NB4 (cell line): ENCODE results near the gene RTN3.

Source experiments
- MAX ChIP-seq: IDR thresholded peaks from 2 replicates; pipeline ENCODE4 v1.6.1; 2011; ENCODE audit warnings: low read depth, low read length
- MYC ChIP-seq: IDR thresholded peaks from 2 replicates; pipeline ENCODE4 v1.6.1; 2011; ENCODE audit warnings: low read depth, low read length
- POLR2A ChIP-seq: IDR thresholded peaks from 2 replicates; pipeline ENCODE4 v1.6.1; 2011; ENCODE audit warnings: mild to moderate bottlenecking; ENCODE audit not compliant: insufficient read length; ENCODE audit errors: extremely low read depth
- TF ChIP-seq, protein P1 (sequence below): IDR thresholded peaks from one replicate; pipeline ENCODE4 v1.5.1; 2012; ENCODE audit warnings: low read depth, low read length

GRCh38 chr11:63767267-63767564 lies 85.9 kb downstream of the RTN3 start:
- TF ChIP-seq, protein P1, sequence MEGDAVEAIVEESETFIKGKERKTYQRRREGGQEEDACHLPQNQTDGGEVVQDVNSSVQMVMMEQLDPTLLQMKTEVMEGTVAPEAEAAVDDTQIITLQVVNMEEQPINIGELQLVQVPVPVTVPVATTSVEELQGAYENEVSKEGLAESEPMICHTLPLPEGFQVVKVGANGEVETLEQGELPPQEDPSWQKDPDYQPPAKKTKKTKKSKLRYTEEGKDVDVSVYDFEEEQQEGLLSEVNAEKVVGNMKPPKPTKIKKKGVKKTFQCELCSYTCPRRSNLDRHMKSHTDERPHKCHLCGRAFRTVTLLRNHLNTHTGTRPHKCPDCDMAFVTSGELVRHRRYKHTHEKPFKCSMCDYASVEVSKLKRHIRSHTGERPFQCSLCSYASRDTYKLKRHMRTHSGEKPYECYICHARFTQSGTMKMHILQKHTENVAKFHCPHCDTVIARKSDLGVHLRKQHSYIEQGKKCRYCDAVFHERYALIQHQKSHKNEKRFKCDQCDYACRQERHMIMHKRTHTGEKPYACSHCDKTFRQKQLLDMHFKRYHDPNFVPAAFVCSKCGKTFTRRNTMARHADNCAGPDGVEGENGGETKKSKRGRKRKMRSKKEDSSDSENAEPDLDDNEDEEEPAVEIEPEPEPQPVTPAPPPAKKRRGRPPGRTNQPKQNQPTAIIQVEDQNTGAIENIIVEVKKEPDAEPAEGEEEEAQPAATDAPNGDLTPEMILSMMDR = no peak
- no peak for TF ChIP-seq POLR2A
- no peak for TF ChIP-seq MAX
- TF ChIP-seq MYC = no peak
